LNCaP clone FGC (cell line): ENCODE results near the gene NRARP.

Source experiments
- DNase-seq: peaks from one replicate; pipeline ENCODE4 v3.0.0-alpha.2; 2011; ENCODE audit warnings: low read depth
- H3K4me3 ChIP-seq: 2 replicates; pipeline ENCODE4 v1.5.1; 2011; ENCODE audit warnings: mild to moderate bottlenecking, low read depth, low read length, control low read depth
- TF ChIP-seq, protein P1 (sequence below): IDR thresholded peaks from 2 replicates; pipeline ENCODE4 v1.5.1; 2012; ENCODE audit warnings: mild to moderate bottlenecking; ENCODE audit not compliant: control insufficient read depth, insufficient read depth; ENCODE audit errors: extremely low read depth

NRARP gene

GRCh38 chr9:137280474-137281344, 21.4 kb downstream of the NRARP start:
- TF ChIP-seq, protein P1, sequence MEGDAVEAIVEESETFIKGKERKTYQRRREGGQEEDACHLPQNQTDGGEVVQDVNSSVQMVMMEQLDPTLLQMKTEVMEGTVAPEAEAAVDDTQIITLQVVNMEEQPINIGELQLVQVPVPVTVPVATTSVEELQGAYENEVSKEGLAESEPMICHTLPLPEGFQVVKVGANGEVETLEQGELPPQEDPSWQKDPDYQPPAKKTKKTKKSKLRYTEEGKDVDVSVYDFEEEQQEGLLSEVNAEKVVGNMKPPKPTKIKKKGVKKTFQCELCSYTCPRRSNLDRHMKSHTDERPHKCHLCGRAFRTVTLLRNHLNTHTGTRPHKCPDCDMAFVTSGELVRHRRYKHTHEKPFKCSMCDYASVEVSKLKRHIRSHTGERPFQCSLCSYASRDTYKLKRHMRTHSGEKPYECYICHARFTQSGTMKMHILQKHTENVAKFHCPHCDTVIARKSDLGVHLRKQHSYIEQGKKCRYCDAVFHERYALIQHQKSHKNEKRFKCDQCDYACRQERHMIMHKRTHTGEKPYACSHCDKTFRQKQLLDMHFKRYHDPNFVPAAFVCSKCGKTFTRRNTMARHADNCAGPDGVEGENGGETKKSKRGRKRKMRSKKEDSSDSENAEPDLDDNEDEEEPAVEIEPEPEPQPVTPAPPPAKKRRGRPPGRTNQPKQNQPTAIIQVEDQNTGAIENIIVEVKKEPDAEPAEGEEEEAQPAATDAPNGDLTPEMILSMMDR, result no peak
- no peak for DNase-seq
- no peak overlapping the region for H3K4me3 ChIP-seq

DNA sequence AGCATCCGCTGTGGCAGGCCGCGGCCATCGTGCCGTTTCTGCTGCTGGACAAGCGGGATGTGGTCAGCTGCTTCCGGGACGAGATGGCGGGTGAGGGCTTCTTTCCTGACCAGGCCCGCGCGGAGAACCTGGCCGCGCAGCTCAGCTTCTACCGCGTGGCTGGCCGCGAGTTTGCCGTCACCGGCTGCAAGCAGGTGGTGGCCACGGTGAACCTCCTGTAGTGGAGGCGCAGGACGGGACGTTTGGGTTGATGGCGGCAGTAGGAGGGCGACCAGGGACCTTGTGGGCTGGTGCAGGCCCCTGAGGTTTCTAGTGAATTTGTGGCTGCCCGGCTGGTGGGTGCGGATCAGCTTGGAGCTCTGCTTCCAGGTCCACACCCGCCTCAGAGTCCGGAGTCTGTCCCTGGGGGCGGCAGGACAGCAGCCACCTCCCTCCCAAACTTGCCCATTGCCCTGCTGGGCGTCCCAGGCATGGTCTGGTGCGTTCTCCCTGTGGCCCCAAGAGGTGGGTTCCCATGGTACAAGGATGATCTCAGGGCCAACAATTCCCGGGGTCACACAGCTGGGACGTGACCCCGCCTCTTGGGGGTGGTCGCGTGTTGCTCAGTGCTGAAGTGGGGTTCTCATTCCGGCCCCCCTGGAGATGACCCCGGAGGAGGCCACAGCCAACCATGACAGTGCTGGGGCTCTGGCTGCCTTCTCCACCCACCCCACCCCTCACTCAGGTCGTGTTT, 22.2 kb downstream of the NRARP start:
- no peak overlapping the region for H3K4me3 ChIP-seq

DNA sequence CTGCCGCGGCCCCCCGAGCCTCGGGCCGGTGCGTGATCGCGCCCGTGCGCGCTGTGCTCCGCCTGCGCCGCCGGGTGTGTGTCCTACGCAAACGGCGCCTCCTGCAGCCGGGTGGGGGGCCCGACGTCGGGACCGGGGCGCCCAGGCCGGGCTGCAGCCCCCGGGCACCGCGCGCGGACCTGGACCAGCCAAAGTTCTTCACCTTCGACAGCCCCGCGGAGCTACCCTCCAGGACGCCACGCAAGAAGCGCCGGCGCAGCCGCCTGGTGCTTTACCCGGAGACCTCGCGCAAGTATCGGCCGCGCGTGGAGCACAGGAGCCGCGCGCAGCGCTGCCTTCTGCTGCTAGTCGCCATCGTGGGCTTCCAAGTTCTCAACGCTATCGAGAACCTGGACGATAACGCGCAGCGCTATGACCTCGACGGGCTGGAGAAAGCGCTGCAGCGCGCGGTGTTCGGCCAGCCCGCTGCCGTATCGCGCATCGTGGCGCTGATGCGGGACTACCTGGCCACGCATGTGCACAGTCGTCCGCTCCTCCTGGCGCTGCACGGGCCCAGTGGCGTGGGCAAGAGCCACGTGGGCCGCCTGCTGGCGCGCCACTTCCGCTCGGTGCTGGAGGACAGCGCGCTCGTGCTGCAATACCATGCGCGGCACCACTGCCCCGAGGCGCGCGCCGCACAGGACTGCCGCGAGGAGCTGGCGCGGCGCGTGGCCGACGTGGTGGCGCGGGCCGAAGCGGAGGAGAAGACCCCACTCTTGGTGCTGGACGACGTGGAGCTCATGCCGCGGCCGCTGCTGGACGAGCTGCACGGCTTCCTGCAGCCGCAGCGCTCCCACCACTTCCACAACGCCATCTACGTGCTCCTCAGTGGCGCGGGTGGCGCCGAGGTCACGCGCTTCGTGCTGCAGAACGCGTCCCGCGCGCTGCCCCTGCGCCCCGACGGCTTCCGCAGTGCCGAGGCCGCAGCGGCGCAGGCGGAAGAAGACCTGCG, 23.1 kb downstream of the NRARP start:
- TF ChIP-seq, protein P1, result no peak
- no peak overlapping the region for H3K4me3 ChIP-seq
- no peak for DNase-seq

More for the DNA sequence above, 22.2 kb downstream of the NRARP start:
- TF ChIP-seq, protein P1, result no peak
- no peak for DNase-seq

- DNase-seq, result no peak
- TF ChIP-seq, protein P1, result no peak
- no peak overlapping the region for H3K4me3 ChIP-seq
These were observed 23.9 kb downstream of the NRARP start for GRCh38 chr9:137278061-137278701.

GRCh38 chr9:137277329-137278041, 24.6 kb downstream of the NRARP start, which contains the start of gene TOR4A:
TSS of gene TOR4A (plus strand) at chr9:137277726. CDS start at chr9:137278690, 964 bp downstream.
- TF ChIP-seq, protein P1, result no peak
- H3K4me3 ChIP-seq, result no peak within 1 kb of the TSS
- DNase-seq, result no peak
